WTC11 (cell line): ENCODE data around the gene MAML3. TPM values are rescaled to one million over a fixed set of nuclear protein-coding genes. Genes with fewer than 3 reads are reported as not detected.

ENCODE experiments used
- ATAC-seq: fragments of 200-7000 bp; cut with Tn5 transposase; 2 replicates; pipeline ENCODE4 v1.10.0; 2021; ENCODE audit warnings: mild to moderate bottlenecking, moderate library complexity
- CTCF ChIA-PET: fragments of 300-600 bp; sonication (Branson Sonifier 250); formaldehyde crosslinking; loops from one replicate; lab custom pipeline; 2021; ENCODE audit warnings: antibody characterized with exemption; lab: Charles Lee
- POLR2A ChIA-PET: fragments of 350-600 bp; sonication (Branson Sonifier 250); formaldehyde crosslinking; loops from one replicate; lab custom pipeline; 2021; ENCODE audit warnings: antibody characterized with exemption; lab: Charles Lee
- DNase-seq: peaks from one replicate; pipeline ENCODE4 v3.0.0; 2021; ENCODE audit warnings: low spot score
- H3K27ac Mint-ChIP-seq: 2 replicates; pipeline ENCODE4 v1.8.0; 2021; ENCODE audit warnings: mixed read lengths
- H3K27me3 Mint-ChIP-seq: 2 replicates; pipeline ENCODE4 v1.8.0; 2021; ENCODE audit warnings: low read depth, mild to moderate bottlenecking, moderate library complexity, mixed read lengths
- H3K36me3 Mint-ChIP-seq: 2 replicates; pipeline ENCODE4 v1.8.0; 2021; ENCODE audit warnings: mixed read lengths
- H3K4me1 Mint-ChIP-seq: 2 replicates; pipeline ENCODE4 v1.8.0; 2022; ENCODE audit warnings: mixed read lengths
- H3K4me3 Mint-ChIP-seq: 2 replicates; pipeline ENCODE4 v1.8.0; 2021; ENCODE audit warnings: mild to moderate bottlenecking, moderate library complexity, mixed read lengths
- H3K9me3 Mint-ChIP-seq: 2 replicates; pipeline ENCODE4 v1.8.0; 2021; ENCODE audit warnings: mixed read lengths
- CBFB ChIP-seq: sonication (generic); formaldehyde crosslinking; IDR thresholded peaks from 2 replicates; pipeline ENCODE4 v1.8.1; 2022; ENCODE audit warnings: mild to moderate bottlenecking, low read depth, missing genetic modification reagents
- ELF4 ChIP-seq: sonication (generic); formaldehyde crosslinking; IDR thresholded peaks from 2 replicates; pipeline ENCODE4 v1.8.1; 2022; ENCODE audit warnings: low read depth, mild to moderate bottlenecking, moderate library complexity, missing genetic modification reagents
- ETV6 ChIP-seq: sonication (generic); formaldehyde crosslinking; IDR thresholded peaks from 2 replicates; pipeline ENCODE4 v1.8.1; 2022; ENCODE audit warnings: mild to moderate bottlenecking, missing genetic modification reagents
- FOXJ3 ChIP-seq: sonication (generic); formaldehyde crosslinking; IDR thresholded peaks from 2 replicates; pipeline ENCODE4 v1.9.0; 2021; ENCODE audit warnings: missing genetic modification reagents, mild to moderate bottlenecking, borderline replicate concordance
- JUN ChIP-seq: sonication (generic); formaldehyde crosslinking; IDR thresholded peaks from 2 replicates; pipeline ENCODE4 v1.8.0; 2023; ENCODE audit warnings: mild to moderate bottlenecking, missing genetic modification reagents
- NFE2L1 ChIP-seq: sonication (generic); formaldehyde crosslinking; IDR thresholded peaks from 2 replicates; pipeline ENCODE4 v1.8.1; 2023; ENCODE audit warnings: missing genetic modification reagents
- NFYB ChIP-seq: sonication (generic); formaldehyde crosslinking; conservative IDR thresholded peaks from 2 replicates; pipeline ENCODE4 v1.8.0; 2022; ENCODE audit warnings: low read depth, missing genetic modification reagents
- PRRX2 ChIP-seq: fragments of 250-450 bp; sonication (Bioruptor Pico); IDR thresholded peaks from 2 replicates; pipeline ENCODE4 v1.8.0; 2021; ENCODE audit warnings: mild to moderate bottlenecking
- SMAD4 ChIP-seq: sonication (generic); formaldehyde crosslinking; IDR thresholded peaks from 2 replicates; pipeline ENCODE4 v1.8.0; 2022; ENCODE audit warnings: mild to moderate bottlenecking, missing genetic modification reagents
- SOX15 ChIP-seq: fragments of 250-450 bp; sonication (Bioruptor Pico); IDR thresholded peaks from 2 replicates; pipeline ENCODE4 v1.9.0; 2021; ENCODE audit warnings: mild to moderate bottlenecking
- STAT6 ChIP-seq: sonication (generic); formaldehyde crosslinking; conservative IDR thresholded peaks from 2 replicates; pipeline ENCODE4 v1.8.1; 2023; ENCODE audit warnings: mild to moderate bottlenecking, low read depth, missing genetic modification reagents, moderate library complexity
- TP53 ChIP-seq: sonication (generic); formaldehyde crosslinking; IDR thresholded peaks from 2 replicates; pipeline ENCODE4 v1.8.1; 2023; ENCODE audit warnings: mild to moderate bottlenecking, missing genetic modification reagents
- total RNA-seq: library from RNA; stranded (reverse); gene quantifications from 3 replicates; pipeline ENCODE4 v1.2.3, GENCODE V29; 2021
- TF ChIP-seq, protein P1 (sequence below): fragments of 250-450 bp; sonication (Bioruptor Pico); IDR thresholded peaks from 2 replicates; pipeline ENCODE4 v1.9.0; 2021; ENCODE audit warnings: mild to moderate bottlenecking
- TF ChIP-seq, protein P2 (sequence below): sonication (generic); formaldehyde crosslinking; IDR thresholded peaks from 2 replicates; pipeline ENCODE4 v1.8.1; 2023; ENCODE audit warnings: mild to moderate bottlenecking, missing genetic modification reagents
- TF ChIP-seq, protein P3 (sequence below): sonication (generic); formaldehyde crosslinking; IDR thresholded peaks from 2 replicates; pipeline ENCODE4 v1.8.0; 2023; ENCODE audit warnings: mild to moderate bottlenecking, missing genetic modification reagents

The MAML3 gene
- total RNA-seq, 1 experiment from 2014 or later: 7.4 TPM

- no peak for TF ChIP-seq SOX15
- TF ChIP-seq, protein P1, sequence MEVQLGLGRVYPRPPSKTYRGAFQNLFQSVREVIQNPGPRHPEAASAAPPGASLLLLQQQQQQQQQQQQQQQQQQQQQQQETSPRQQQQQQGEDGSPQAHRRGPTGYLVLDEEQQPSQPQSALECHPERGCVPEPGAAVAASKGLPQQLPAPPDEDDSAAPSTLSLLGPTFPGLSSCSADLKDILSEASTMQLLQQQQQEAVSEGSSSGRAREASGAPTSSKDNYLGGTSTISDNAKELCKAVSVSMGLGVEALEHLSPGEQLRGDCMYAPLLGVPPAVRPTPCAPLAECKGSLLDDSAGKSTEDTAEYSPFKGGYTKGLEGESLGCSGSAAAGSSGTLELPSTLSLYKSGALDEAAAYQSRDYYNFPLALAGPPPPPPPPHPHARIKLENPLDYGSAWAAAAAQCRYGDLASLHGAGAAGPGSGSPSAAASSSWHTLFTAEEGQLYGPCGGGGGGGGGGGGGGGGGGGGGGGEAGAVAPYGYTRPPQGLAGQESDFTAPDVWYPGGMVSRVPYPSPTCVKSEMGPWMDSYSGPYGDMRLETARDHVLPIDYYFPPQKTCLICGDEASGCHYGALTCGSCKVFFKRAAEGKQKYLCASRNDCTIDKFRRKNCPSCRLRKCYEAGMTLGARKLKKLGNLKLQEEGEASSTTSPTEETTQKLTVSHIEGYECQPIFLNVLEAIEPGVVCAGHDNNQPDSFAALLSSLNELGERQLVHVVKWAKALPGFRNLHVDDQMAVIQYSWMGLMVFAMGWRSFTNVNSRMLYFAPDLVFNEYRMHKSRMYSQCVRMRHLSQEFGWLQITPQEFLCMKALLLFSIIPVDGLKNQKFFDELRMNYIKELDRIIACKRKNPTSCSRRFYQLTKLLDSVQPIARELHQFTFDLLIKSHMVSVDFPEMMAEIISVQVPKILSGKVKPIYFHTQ (CRISPR knock-in tag): no peak
- no peak for TF ChIP-seq PRRX2 (CRISPR knock-in tag)
- TF ChIP-seq ETV6: no peak
- TF ChIP-seq JUN (CRISPR knock-in tag): no peak
- TF ChIP-seq, all 79 proteins: peak for 0
- Mint-ChIP-seq H3K9me3 (no peaks in the 10 kb centered on the region), H3K27me3 (peaks cover 79% of the 10 kb centered on the region), H3K36me3 (peaks cover 4% of the 10 kb centered on the region; the same call in 1 of the 2 replicates), H3K4me3 (no peak overlapping the region), H3K4me1 (no peaks in the 10 kb centered on the region), H3K27ac (no peak overlapping the region)
- DNase-seq (no peak), ATAC-seq (no peak)
- POLR2A ChIA-PET: no interaction called here
- CTCF ChIA-PET: no interaction called here
Observed at GRCh38 chr4:139715746-139716391, 438.1 kb downstream of the MAML3 start.

- ChIA-PET POLR2A (no interaction called here), CTCF (interaction anchor here (0.8 to 2.2 kb wide), 2 partner anchors 8 to 14 kb away, joined by 3 to 5 read pairs; no protein-coding TSS in a partner anchor)
- no peak overlapping the region for H3K4me3 Mint-ChIP-seq
- H3K4me1 Mint-ChIP-seq: no peaks in the 10 kb centered on the region
- peaks cover 6% of the 10 kb centered on the region for H3K9me3 Mint-ChIP-seq
- peaks cover 6% of the 10 kb centered on the region for H3K36me3 Mint-ChIP-seq
- no peak for TF ChIP-seq CBFB (CRISPR knock-in tag)
- TF ChIP-seq, protein P2, sequence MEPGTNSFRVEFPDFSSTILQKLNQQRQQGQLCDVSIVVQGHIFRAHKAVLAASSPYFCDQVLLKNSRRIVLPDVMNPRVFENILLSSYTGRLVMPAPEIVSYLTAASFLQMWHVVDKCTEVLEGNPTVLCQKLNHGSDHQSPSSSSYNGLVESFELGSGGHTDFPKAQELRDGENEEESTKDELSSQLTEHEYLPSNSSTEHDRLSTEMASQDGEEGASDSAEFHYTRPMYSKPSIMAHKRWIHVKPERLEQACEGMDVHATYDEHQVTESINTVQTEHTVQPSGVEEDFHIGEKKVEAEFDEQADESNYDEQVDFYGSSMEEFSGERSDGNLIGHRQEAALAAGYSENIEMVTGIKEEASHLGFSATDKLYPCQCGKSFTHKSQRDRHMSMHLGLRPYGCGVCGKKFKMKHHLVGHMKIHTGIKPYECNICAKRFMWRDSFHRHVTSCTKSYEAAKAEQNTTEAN: no peak
- no peak for TF ChIP-seq ELF4 (CRISPR knock-in tag)
- TF ChIP-seq NFE2L1 (CRISPR knock-in tag): no peak
- TF ChIP-seq TP53 (CRISPR knock-in tag): no peak
- TF ChIP-seq FOXJ3 (CRISPR knock-in tag): no peak
- TF ChIP-seq ETV6: no peak
- TF ChIP-seq NFYB (CRISPR knock-in tag): no peak
- TF ChIP-seq, protein P3, sequence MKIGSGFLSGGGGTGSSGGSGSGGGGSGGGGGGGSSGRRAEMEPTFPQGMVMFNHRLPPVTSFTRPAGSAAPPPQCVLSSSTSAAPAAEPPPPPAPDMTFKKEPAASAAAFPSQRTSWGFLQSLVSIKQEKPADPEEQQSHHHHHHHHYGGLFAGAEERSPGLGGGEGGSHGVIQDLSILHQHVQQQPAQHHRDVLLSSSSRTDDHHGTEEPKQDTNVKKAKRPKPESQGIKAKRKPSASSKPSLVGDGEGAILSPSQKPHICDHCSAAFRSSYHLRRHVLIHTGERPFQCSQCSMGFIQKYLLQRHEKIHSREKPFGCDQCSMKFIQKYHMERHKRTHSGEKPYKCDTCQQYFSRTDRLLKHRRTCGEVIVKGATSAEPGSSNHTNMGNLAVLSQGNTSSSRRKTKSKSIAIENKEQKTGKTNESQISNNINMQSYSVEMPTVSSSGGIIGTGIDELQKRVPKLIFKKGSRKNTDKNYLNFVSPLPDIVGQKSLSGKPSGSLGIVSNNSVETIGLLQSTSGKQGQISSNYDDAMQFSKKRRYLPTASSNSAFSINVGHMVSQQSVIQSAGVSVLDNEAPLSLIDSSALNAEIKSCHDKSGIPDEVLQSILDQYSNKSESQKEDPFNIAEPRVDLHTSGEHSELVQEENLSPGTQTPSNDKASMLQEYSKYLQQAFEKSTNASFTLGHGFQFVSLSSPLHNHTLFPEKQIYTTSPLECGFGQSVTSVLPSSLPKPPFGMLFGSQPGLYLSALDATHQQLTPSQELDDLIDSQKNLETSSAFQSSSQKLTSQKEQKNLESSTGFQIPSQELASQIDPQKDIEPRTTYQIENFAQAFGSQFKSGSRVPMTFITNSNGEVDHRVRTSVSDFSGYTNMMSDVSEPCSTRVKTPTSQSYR (CRISPR knock-in tag): no peak
- no peak for TF ChIP-seq STAT6 (CRISPR knock-in tag)
- no peak for TF ChIP-seq SMAD4 (CRISPR knock-in tag)
- H3K27ac Mint-ChIP-seq: no peak overlapping the region
- H3K27me3 Mint-ChIP-seq: peaks cover 73% of the 10 kb centered on the region
- DNase-seq (no peak), ATAC-seq (no peak)
Observed at GRCh38 chr4:139712882-139713281, 441.1 kb downstream of the MAML3 start.
